Breast epithelium (tissue), 4 donors: ENCODE measurements around the gene CZIB. TPM values are rescaled to one million over a fixed set of nuclear protein-coding genes. Genes with fewer than 3 reads are reported as not detected.

Source experiments
- DNase-seq, 2 donors: peaks; one replicate each; pipeline ENCODE4 v3.0.0-alpha.2; 2019; ENCODE audit warnings: low spot score in 2 of 2
- H3K27ac ChIP-seq, 2 donors: fragments of 200-600 bp; sonication (generic) in 1 of 2; one replicate each; pipeline ENCODE4 v1.5.1; 2016 to 2019; ENCODE audit warnings: mild to moderate bottlenecking in 1 of 2
- H3K27me3 ChIP-seq, 2 donors: fragments of 200-600 bp; sonication (generic) in 1 of 2; one replicate each; pipeline versions ENCODE4 v1.5.1 to v1.6.0; 2017 to 2019; ENCODE audit warnings: control low read depth in 1 of 2, mild to moderate bottlenecking in 1 of 2
- H3K36me3 ChIP-seq: fragments of 200-600 bp; one replicate; pipeline ENCODE4 v1.5.1; 2019
- H3K4me1 ChIP-seq, 2 donors: fragments of 200-600 bp; sonication (generic); one replicate each; pipeline ENCODE4 v1.5.1; 2016 to 2019; ENCODE audit warnings: control low read depth in 1 of 2
- H3K4me3 ChIP-seq, 3 donors: fragments of 200-600 bp; sonication (generic); 1 replicate in 2 of 3; 2 replicates in 1 of 3; pipeline ENCODE4 v1.5.1; 2016 to 2019; ENCODE audit warnings: mild to moderate bottlenecking in 3 of 3, moderate library complexity in 2 of 3
- H3K9me3 ChIP-seq, 2 donors: fragments of 200-600 bp; sonication (generic) in 1 of 2; one replicate each; pipeline ENCODE4 v1.5.1; 2016 to 2019; ENCODE audit warnings: control low read depth in 1 of 2
- CTCF ChIP-seq, 3 donors: fragments of 450-650 bp; IDR thresholded peaks; one replicate each; pipeline ENCODE4 v1.5.1; 2016 to 2017; ENCODE audit warnings: antibody characterized with exemption in 3 of 3, mild to moderate bottlenecking in 3 of 3, moderate library complexity in 3 of 3
- POLR2A ChIP-seq: fragments of 450-650 bp; IDR thresholded peaks from one replicate; pipeline ENCODE4 v1.6.1; 2016; ENCODE audit warnings: antibody characterized with exemption, mild to moderate bottlenecking, moderate library complexity
- POLR2AphosphoS5 ChIP-seq, 3 donors: sonication (generic); formaldehyde crosslinking; IDR thresholded peaks; one replicate each; pipeline ENCODE4 v1.6.1; 2017; ENCODE audit warnings: antibody characterized with exemption in 3 of 3
- intact Hi-C: fragments of 100-400 bp; cut with DNase I; formaldehyde crosslinking; loops from one replicate; pipeline ENCODE4 v1.15.1; 2023; ENCODE audit warnings: low total_unique reads
- total RNA-seq, 3 donors: library from RNA; depleted of rRNA; stranded (reverse); fragments of >200 nt; gene quantifications; one replicate each; pipeline ENCODE4 v1.1.0, GENCODE V29; 2016

Gene CZIB
- total RNA-seq, 3 donors from 2014 or later = 60.6 to 69.8 (median 61.3) TPM

- no peak for TF ChIP-seq POLR2A
- no peak for TF ChIP-seq CTCF (IDR thresholded peaks at IDR 0.05)
- no peak for TF ChIP-seq POLR2AphosphoS5 (IDR thresholded peaks at IDR 0.05)
- H3K27me3 ChIP-seq = no peaks in the 10 kb centered on the region
- H3K36me3 ChIP-seq = no peaks in the 10 kb centered on the region
- intact Hi-C loops = no loop called here
- peak overlapping the region; percentile 99 for H3K27ac ChIP-seq
- DNase-seq = no peak
- H3K4me1 ChIP-seq = no peaks in the 10 kb centered on the region
- no peaks in the 10 kb centered on the region for H3K9me3 ChIP-seq
- peak overlapping the region; percentile 82 to 100 (median 100) for H3K4me3 ChIP-seq
These were observed 22.9 kb downstream of the CZIB start for GRCh38 chr1:53197291-53198200.

- intact Hi-C loops = no loop called here
- Histone ChIP-seq H3K27me3 (no peaks in the 10 kb centered on the region), H3K9me3 (no peaks in the 10 kb centered on the region), H3K36me3 (no peaks in the 10 kb centered on the region), H3K4me1 (no peaks in the 10 kb centered on the region), H3K4me3 (peak within 1 kb of the TSS; percentile 82 to 100 (median 100)), H3K27ac (peak within 1 kb of the TSS; percentile 99)
- no peak for TF ChIP-seq CTCF (IDR thresholded peaks at IDR 0.05)
- TF ChIP-seq POLR2A = peak; percentile 94
- TF ChIP-seq POLR2AphosphoS5 (IDR thresholded peaks at IDR 0.05) = peak; percentile 90 to 96 (median 95)
- DNase-seq = peak; percentile 83 to 92
These were observed 23.7 kb downstream of the CZIB start, which contains the start of gene CPT2 for GRCh38 chr1:53196485-53197290. TSS of gene CPT2 (plus strand) at chr1:53196824. CDS start at chr1:53196944, 120 bp downstream.

- no peak for DNase-seq
These were observed 24.4 kb downstream of the CZIB start for GRCh38 chr1:53196017-53196484.

GRCh38 chr1:53195246-53196016 lies 25.0 kb downstream of the CZIB start:
- Histone ChIP-seq H3K36me3 (no peaks in the 10 kb centered on the region), H3K27me3 (no peaks in the 10 kb centered on the region), H3K4me1 (no peaks in the 10 kb centered on the region), H3K4me3 (peak overlapping the region; percentile 82 to 100 (median 100)), H3K27ac (peak overlapping the region; percentile 99), H3K9me3 (no peaks in the 10 kb centered on the region)
- TF ChIP-seq POLR2A = no peak
- TF ChIP-seq POLR2AphosphoS5 (IDR thresholded peaks at IDR 0.05) = no peak
- no peak for TF ChIP-seq CTCF (IDR thresholded peaks at IDR 0.05)
- DNase-seq = peak in 1 of 2 donors; percentile 34
- intact Hi-C loops = no loop called here

More at GRCh38 chr1:53196017-53196484, 24.4 kb downstream of the CZIB start:
- Histone ChIP-seq H3K9me3 (no peaks in the 10 kb centered on the region), H3K27ac (peak overlapping the region; percentile 99), H3K4me1 (no peaks in the 10 kb centered on the region), H3K36me3 (no peaks in the 10 kb centered on the region), H3K4me3 (peak overlapping the region; percentile 82 to 100 (median 100)), H3K27me3 (no peaks in the 10 kb centered on the region)
- intact Hi-C loops = no loop called here
- TF ChIP-seq CTCF (IDR thresholded peaks at IDR 0.05) (no peak), POLR2AphosphoS5 (IDR thresholded peaks at IDR 0.05) (no peak), POLR2A (no peak)
